Measurements from ENCODE around the gene LAMC1.

The LAMC1 gene

DNA sequence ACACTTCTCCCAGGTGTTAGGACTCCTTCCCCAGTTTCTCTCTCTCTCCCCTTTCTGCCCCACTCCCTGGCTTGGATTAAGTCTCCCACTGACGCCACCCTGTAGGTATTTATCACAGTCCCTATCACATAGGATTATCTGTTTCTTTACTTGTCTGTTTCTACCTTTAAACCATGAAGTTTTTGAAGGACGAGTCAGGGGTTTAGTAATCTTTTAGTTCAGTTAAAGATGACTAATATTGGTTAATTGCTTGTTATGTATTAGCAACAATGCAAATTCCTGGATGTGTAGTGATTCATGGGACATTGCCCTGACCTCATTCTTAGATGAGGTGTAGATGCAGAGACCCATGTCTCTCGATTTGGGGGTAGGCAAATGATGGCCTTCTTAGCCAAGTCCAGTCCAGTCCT is 6.4 kb downstream of the LAMC1 start:
- ChIA-PET POLR2A (interaction anchor here (1.5 kb wide), 1 partner anchor 8 kb away, joined by 4 read pairs; no protein-coding TSS in a partner anchor), CTCF (no interaction called here)
- Histone ChIP-seq H3K27ac (ENCODE audit: extremely low read depth, low read depth, low read length) (no peak overlapping the region), H3K9me3 (ENCODE audit: control insufficient read depth, insufficient read depth, low read depth, low read length) (no peaks in the 10 kb centered on the region), H3K4me1 (ENCODE audit: control insufficient read depth, insufficient read depth, low read length) (peaks cover 33% of the 10 kb centered on the region), H3K4me3 (ENCODE audit: low read depth, low read length) (no peak overlapping the region), H3K36me3 (ENCODE audit: control insufficient read depth in 2 of 2, insufficient read depth in 1 of 2, low read length in 2 of 2) (peaks cover 0 to 4% of the 10 kb centered on the region in 2 experiments; a peak in 2 of 3 replicates)
- TF ChIP-seq ZNF426 (tag by site-specific recombination; IDR thresholded peaks at IDR 0.05) (no peak), ZNF837 (tag by site-specific recombination; IDR thresholded peaks at IDR 0.05) (no peak), KLF9 (tag by site-specific recombination; IDR thresholded peaks at IDR 0.05; ENCODE audit: low read depth) (no peak), ZEB2 (tag by site-specific recombination; IDR thresholded peaks at IDR 0.05) (peak; percentile 51; the same call in 1 of the 2 replicates), KLF8 (tag by site-specific recombination; IDR thresholded peaks at IDR 0.05) (0 out of 2 replicates have a peak, but pooled peaks have one; percentile 40), ZNF629 (tag by site-specific recombination; IDR thresholded peaks at IDR 0.05) (peak; percentile 84), ZNF600 (tag by site-specific recombination; IDR thresholded peaks at IDR 0.05) (peak; percentile 8; the same call in 1 of the 2 replicates), ZNF366 (tag by site-specific recombination; conservative IDR thresholded peaks at IDR 0.05) (peak; percentile 75), ZNF274 (IDR thresholded peaks at IDR 0.05; ENCODE audit: low read length) (no peak), ZNF274 (tag by site-specific recombination; IDR thresholded peaks at IDR 0.05; ENCODE audit: borderline replicate concordance) (no peak), SP3 (tag by site-specific recombination; IDR thresholded peaks at IDR 0.05) (0 out of 2 replicates have a peak, but pooled peaks have one; percentile 30), ZNF654 (tag by site-specific recombination; IDR thresholded peaks at IDR 0.05; ENCODE audit: low read depth) (no peak), ZFP41 (tag by site-specific recombination; IDR thresholded peaks at IDR 0.05; ENCODE audit: borderline replicate concordance) (no peak), ZNF707 (tag by site-specific recombination; IDR thresholded peaks at IDR 0.05) (no peak), ZNF114 (tag by site-specific recombination; IDR thresholded peaks at IDR 0.05) (no peak), ZNF266 (tag by site-specific recombination; IDR thresholded peaks at IDR 0.05; ENCODE audit: low read depth) (no peak), SP7 (tag by site-specific recombination; IDR thresholded peaks at IDR 0.05) (peak; percentile 83)
- TF ChIP-seq, protein P1, sequence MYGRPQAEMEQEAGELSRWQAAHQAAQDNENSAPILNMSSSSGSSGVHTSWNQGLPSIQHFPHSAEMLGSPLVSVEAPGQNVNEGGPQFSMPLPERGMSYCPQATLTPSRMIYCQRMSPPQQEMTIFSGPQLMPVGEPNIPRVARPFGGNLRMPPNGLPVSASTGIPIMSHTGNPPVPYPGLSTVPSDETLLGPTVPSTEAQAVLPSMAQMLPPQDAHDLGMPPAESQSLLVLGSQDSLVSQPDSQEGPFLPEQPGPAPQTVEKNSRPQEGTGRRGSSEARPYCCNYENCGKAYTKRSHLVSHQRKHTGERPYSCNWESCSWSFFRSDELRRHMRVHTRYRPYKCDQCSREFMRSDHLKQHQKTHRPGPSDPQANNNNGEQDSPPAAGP (tag by site-specific recombination; IDR thresholded peaks at IDR 0.05) = no peak
- TF ChIP-seq, protein P2, sequence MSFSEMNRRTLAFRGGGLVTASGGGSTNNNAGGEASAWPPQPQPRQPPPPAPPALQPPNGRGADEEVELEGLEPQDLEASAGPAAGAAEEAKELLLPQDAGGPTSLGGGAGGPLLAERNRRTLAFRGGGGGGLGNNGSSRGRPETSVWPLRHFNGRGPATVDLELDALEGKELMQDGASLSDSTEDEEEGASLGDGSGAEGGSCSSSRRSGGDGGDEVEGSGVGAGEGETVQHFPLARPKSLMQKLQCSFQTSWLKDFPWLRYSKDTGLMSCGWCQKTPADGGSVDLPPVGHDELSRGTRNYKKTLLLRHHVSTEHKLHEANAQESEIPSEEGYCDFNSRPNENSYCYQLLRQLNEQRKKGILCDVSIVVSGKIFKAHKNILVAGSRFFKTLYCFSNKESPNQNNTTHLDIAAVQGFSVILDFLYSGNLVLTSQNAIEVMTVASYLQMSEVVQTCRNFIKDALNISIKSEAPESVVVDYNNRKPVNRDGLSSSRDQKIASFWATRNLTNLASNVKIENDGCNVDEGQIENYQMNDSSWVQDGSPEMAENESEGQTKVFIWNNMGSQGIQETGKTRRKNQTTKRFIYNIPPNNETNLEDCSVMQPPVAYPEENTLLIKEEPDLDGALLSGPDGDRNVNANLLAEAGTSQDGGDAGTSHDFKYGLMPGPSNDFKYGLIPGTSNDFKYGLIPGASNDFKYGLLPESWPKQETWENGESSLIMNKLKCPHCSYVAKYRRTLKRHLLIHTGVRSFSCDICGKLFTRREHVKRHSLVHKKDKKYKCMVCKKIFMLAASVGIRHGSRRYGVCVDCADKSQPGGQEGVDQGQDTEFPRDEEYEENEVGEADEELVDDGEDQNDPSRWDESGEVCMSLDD (tag by site-specific recombination; IDR thresholded peaks at IDR 0.05) = no peak
- TF ChIP-seq, protein P3, sequence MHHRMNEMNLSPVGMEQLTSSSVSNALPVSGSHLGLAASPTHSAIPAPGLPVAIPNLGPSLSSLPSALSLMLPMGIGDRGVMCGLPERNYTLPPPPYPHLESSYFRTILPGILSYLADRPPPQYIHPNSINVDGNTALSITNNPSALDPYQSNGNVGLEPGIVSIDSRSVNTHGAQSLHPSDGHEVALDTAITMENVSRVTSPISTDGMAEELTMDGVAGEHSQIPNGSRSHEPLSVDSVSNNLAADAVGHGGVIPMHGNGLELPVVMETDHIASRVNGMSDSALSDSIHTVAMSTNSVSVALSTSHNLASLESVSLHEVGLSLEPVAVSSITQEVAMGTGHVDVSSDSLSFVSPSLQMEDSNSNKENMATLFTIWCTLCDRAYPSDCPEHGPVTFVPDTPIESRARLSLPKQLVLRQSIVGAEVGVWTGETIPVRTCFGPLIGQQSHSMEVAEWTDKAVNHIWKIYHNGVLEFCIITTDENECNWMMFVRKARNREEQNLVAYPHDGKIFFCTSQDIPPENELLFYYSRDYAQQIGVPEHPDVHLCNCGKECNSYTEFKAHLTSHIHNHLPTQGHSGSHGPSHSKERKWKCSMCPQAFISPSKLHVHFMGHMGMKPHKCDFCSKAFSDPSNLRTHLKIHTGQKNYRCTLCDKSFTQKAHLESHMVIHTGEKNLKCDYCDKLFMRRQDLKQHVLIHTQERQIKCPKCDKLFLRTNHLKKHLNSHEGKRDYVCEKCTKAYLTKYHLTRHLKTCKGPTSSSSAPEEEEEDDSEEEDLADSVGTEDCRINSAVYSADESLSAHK (tag by site-specific recombination; IDR thresholded peaks at IDR 0.05) = peak; percentile 53
- TF ChIP-seq, protein P4, sequence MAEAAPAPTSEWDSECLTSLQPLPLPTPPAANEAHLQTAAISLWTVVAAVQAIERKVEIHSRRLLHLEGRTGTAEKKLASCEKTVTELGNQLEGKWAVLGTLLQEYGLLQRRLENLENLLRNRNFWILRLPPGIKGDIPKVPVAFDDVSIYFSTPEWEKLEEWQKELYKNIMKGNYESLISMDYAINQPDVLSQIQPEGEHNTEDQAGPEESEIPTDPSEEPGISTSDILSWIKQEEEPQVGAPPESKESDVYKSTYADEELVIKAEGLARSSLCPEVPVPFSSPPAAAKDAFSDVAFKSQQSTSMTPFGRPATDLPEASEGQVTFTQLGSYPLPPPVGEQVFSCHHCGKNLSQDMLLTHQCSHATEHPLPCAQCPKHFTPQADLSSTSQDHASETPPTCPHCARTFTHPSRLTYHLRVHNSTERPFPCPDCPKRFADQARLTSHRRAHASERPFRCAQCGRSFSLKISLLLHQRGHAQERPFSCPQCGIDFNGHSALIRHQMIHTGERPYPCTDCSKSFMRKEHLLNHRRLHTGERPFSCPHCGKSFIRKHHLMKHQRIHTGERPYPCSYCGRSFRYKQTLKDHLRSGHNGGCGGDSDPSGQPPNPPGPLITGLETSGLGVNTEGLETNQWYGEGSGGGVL (tag by site-specific recombination; IDR thresholded peaks at IDR 0.05) = no peak
- TF ChIP-seq, protein P5, sequence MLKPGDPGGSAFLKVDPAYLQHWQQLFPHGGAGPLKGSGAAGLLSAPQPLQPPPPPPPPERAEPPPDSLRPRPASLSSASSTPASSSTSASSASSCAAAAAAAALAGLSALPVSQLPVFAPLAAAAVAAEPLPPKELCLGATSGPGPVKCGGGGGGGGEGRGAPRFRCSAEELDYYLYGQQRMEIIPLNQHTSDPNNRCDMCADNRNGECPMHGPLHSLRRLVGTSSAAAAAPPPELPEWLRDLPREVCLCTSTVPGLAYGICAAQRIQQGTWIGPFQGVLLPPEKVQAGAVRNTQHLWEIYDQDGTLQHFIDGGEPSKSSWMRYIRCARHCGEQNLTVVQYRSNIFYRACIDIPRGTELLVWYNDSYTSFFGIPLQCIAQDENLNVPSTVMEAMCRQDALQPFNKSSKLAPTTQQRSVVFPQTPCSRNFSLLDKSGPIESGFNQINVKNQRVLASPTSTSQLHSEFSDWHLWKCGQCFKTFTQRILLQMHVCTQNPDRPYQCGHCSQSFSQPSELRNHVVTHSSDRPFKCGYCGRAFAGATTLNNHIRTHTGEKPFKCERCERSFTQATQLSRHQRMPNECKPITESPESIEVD (tag by site-specific recombination; IDR thresholded peaks at IDR 0.05) = 0 out of 2 replicates have a peak, but pooled peaks have one; percentile 11
- TF ChIP-seq, protein P6, sequence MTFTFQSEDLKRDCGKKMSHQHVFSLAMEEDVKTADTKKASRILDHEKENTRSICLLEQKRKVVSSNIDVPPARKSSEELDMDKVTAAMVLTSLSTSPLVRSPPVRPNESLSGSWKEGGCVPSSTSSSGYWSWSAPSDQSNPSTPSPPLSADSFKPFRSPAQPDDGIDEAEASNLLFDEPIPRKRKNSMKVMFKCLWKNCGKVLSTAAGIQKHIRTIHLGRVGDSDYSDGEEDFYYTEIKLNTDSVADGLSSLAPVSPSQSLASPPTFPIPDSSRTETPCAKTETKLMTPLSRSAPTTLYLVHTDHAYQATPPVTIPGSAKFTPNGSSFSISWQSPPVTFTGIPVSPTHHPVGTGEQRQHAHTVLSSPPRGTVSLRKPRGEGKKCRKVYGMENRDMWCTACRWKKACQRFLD (tag by site-specific recombination; IDR thresholded peaks at IDR 0.05) = no peak
- TF ChIP-seq, protein P7, sequence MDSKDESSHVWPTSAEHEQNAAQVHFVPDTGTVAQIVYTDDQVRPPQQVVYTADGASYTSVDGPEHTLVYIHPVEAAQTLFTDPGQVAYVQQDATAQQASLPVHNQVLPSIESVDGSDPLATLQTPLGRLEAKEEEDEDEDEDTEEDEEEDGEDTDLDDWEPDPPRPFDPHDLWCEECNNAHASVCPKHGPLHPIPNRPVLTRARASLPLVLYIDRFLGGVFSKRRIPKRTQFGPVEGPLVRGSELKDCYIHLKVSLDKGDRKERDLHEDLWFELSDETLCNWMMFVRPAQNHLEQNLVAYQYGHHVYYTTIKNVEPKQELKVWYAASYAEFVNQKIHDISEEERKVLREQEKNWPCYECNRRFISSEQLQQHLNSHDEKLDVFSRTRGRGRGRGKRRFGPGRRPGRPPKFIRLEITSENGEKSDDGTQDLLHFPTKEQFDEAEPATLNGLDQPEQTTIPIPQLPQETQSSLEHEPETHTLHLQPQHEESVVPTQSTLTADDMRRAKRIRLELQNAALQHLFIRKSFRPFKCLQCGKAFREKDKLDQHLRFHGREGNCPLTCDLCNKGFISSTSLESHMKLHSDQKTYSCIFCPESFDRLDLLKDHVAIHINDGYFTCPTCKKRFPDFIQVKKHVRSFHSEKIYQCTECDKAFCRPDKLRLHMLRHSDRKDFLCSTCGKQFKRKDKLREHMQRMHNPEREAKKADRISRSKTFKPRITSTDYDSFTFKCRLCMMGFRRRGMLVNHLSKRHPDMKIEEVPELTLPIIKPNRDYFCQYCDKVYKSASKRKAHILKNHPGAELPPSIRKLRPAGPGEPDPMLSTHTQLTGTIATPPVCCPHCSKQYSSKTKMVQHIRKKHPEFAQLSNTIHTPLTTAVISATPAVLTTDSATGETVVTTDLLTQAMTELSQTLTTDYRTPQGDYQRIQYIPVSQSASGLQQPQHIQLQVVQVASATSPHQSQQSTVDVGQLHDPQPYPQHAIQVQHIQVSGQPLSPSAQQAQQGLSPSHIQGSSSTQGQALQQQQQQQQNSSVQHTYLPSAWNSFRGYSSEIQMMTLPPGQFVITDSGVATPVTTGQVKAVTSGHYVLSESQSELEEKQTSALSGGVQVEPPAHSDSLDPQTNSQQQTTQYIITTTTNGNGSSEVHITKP (tag by site-specific recombination; IDR thresholded peaks at IDR 0.05) = no peak

All from HEK293 (cell line).